NCI-H446 treated with DMSO at 0.1 percent for 48 hours (cell line): ENCODE measurements around the gene NUP205.
"Not testable (repeated sequence)": the region's sequence is repeated elsewhere in the genome, so short reads cannot be mapped to it uniquely, and the experiment has no call there.

Experiments
- DNase-seq: peaks from one replicate; lab custom pipeline; 2025; lab: John Stamatoyannopoulos, UW

Gene NUP205

DNA sequence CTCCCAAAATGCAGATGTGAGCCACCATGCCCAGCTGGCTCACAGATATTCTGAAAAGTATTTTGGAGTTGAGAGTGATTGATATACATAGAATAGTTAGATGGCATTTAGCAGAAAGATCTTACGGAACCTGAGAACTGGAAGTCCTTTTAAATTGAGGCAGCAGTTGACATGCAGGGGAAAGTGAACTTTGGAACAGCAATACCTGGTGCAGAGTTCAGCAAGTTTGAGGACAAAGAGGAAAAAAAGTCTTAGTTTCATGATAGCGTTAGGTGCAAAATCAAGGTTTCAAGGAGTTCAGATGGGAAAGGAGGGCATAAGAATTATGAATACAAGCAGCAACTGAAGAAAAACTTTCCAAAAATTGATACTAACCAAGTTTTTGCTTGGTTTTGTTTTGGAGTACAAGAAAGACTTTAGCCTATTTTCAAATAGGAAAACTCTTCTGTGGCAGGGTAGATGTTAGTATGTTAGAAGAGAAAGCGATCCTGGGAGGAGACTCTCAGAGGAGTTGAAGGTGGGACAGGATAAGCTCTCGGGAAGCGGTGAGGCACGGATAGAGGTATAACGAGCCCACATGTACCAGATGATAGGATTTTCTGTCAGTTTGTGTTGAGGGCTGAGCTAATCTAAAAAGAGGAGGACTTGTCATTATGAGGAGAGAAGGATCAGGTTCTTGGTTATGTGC lies 76.6 kb downstream of the NUP205 start:
- DNase-seq = no peak

GRCh38 chr7:135639690-135640089 lies 82.0 kb downstream of the NUP205 start:
- not testable (repeated sequence) for DNase-seq

GRCh38 chr7:135644154-135644553 lies 86.4 kb downstream of the NUP205 start:
- no peak for DNase-seq

DNA sequence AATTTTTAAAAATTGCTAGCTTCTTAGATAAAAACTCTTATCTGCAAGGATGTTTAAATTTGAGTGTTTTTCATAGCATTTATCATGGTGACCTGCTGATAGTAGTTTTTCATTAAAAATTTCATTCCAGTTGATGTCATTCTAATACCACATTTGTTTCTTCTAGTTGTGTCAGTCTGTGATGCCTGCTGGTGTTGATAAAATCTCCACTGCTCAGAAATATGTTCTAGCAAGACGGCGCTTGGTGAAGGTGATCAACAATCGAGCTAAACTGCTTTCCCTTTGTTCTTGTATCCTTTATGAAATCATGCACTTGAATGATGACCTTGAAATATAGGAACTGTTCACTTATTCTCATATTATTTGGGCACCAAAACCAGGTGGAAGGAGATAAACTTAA lies 87.0 kb downstream of the NUP205 start:
- no peak for DNase-seq

DNA sequence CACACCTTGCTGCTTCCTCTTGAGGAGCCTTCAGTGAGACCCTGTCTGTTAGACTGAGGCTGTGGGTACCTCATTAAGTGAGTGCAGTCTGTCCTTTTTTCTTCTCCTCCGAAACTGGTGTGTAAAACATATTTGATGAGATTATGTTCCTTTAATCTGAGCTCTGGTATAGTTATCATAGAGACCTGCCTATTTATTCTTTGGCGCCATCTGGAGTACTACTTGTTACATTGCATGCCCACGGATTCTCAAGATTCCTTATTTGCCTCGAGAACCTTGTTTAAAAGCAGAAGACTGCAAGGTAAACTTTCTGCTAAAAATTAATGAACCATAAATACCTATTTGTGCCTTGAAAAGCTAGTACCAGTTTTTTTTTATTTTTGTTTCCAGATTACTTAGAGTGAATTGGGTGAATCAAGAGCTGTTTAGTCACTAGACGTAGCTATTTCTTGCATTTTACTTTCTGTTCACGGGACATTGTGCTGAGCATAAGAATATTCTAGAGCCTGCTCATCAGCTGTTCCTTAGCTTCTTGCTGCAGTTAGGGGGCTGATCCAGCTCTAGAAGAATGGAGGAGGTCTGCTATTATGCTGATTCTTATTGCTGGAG lies 87.7 kb downstream of the NUP205 start:
- no peak for DNase-seq

GRCh38 chr7:135647755-135648154 lies 90.0 kb downstream of the NUP205 start:
- DNase-seq = no peak

- no peak for DNase-seq
These were observed 90.5 kb downstream of the NUP205 start for GRCh38 chr7:135648235-135648634.

DNA sequence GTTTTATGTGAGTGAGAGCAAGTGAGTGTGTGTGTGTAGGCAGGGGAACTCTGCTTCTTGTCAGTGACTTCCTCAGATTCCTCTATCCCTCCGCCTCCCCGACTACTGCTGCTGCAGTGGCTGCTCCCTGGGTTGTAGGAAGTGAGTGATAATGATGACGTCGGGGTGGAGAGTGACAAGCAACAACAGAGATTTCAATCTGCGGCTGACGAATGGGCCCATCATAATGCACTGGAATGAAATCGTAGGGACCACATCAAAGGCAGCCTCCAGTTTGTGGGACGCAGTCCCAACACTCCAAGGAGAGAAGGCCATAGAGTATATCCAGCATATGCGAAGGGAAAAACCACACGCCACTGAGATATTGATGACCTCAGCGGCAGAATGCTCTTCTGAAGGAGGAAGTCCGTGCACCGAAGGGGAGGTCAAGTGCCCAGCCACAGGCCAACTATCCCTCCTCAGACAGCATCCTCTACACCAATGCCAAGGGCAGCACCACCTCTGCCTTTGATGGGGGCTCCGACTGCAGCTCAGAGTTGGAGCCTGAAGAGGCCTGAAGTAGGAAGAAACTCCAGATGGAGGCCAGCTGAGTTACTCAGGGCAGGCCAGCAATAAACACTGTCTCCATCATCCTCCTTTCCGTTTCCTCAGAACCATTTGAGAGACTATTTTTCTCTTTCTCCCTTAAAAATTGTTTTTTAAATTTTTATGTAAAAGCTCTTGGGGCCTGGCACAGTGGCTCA lies 93.3 kb downstream of the NUP205 start:
- DNase-seq = no peak

DNA sequence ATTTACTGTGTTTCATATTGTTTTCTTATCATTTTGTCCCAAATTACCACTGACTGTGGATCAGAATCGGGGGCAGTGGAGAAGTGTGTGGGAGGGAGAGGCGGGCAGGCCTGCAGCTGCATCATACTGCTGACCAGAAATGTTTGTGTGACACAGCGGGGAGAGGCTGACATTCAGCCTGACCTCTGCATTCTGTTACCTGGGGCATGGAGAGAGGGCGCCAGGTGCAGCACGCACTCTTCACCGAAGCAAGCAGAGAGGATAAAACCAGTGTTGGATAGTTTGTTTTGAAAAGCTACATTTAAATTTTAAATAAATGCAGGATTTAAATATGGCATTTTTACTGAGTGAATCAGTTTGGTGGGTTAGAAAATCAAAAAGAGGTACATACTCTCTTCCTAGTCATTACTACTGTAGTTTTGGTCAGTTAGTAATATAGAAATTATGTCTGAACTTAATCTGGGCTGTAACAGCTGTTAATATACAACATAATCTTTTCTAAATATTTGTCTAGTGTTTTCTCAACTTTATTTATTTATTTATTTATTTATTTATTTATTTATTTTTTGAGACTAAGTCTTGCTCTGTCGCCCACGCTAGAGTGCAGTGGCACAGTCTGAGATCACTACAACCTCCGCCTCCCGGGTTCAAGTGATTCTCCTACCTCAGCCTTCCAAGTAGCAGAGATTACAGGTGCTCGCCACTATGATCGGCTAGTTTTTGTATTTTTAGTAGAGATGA lies 95.8 kb downstream of the NUP205 start:
- DNase-seq = no peak

GRCh38 chr7:135658564-135658963 lies 100.8 kb downstream of the NUP205 start:
- DNase-seq = no peak

DNA sequence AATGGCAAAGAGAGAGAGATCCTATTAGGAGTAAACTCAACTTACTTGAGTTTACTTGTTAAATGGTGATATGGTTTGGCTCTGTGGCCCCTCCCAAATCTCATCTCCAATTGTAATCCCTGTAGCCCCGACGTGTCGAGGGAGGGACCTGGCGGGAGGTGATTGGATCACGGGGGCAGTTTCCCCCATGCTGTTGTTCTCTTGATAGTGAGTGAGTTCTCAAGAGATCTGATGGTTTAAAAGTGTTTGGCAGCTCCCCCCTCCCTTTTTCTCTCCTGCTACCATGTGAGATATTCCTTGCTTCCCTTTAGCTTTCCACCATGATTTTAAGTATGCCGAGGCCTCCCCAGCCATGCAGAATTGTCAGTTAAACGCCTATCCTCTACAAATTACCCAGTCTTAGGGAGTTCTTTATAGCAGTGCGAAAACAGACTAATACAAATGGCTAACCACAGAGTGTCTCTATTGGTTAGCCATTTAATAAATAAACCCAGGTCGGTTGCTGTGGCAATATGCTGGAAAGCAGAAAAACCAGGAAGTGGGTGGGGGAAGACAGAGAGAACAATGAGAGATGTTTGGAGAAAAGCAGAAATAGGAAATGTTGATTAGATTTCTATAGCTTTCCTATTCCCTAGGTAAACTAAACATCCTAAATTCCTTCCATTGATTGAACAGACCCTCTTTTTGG lies 101.6 kb downstream of the NUP205 start:
- no peak for DNase-seq

DNA sequence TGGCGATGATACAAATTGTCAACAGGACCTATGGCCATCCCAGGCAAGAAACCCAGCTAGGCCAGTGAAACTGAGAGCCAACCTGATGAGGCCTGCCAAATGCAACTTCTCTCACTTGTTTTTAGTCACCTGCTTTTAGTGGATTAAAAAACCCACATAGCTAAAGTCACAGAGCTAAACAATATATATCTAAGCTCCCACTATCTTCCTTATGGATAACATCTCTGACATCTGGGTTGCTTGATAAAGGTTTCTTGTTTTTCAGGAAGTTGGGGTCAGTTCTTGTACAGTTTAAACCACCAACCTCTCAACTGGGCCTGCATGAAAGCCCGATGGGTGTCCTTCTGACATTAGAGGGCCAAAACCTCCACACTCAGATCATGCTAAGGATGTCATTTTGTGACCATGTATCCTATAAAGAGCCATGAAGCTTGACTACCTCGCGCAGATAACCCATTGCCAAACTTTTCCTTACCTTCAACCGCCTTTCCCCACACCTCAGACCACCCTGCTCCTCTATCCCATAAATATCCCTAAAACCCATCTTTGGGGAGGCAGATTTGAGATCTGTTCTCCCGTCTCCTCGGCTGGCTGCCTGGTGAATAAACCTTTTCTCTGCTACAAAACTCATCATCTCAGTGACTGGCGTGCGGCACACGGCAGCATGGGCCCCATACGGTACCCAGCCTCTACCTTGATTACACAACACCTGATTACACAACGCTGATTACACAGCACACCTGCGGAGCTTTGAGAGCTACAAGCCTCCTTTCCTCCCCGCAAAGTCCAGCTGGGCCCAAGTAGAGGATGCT lies 103.8 kb downstream of the NUP205 start:
- DNase-seq = no peak

GRCh38 chr7:135662123-135662372 lies 104.3 kb downstream of the NUP205 start:
- DNase-seq = no peak

DNA sequence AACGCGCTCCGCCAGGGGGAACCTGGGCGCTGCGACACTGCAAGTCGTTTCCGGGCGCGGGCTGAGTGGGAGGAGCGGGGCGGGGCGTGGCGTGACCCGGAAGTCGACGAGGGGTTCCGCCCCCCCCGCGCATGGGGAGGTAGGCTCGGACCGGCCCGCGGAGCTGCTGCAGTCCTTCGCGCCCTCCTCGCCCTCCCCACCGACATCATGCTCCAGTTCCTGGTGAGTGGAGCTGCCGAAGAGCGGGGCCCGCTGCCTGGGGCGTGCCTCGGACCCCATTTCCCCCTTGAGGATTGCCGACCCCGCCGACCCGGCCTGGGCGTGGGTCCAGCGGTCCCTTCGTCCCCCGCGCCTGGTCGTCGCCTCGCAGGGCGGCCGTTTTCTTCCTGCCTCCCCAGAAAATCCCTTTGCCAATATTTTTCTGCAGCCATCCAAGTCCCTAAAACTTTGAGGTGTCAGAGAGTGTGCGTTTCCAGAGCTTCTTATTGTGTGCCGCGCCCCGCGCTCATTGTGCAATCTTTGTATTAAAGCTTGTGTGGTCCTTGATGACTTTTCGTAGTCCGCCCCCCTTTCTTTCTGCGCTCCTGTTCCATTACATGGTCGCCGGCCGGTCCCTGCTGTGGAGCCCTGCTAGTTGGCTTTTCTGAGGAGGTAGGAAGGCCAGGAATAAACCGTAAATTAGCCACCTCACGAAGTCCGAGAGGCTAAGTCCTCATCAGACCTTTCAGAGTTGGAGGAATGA lies 104.8 kb downstream of the NUP205 start, which contains the start of gene STMP1:
TSS of gene STMP1 (plus strand) at position 142 of the 742 bp plus-strand sequence.
- peak; percentile 87 for DNase-seq

- no peak for DNase-seq
These were observed 106.4 kb downstream of the NUP205 start for GRCh38 chr7:135664046-135664589.

DNA sequence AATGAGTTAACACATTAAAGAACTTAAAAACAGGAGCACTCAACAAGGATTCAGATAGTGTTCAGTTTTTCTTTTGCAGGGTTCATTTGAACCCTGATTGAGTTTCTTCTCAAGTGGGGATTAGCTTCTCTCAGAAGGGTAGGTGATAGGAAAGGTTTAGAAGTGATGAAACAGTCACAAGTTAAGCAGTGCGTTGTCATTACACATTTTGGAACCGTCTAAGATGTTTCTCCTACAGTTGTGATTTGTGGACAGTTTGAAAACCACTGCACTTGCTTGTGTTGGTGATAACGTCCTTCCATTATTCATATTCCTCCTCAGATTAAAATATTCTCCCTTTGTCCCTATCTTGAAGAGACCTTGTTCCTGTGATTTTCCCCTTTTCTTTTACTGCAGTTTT lies 107.3 kb downstream of the NUP205 start:
- DNase-seq = no peak

- no peak for DNase-seq
These were observed 108.4 kb downstream of the NUP205 start for GRCh38 chr7:135666156-135666555.

DNA sequence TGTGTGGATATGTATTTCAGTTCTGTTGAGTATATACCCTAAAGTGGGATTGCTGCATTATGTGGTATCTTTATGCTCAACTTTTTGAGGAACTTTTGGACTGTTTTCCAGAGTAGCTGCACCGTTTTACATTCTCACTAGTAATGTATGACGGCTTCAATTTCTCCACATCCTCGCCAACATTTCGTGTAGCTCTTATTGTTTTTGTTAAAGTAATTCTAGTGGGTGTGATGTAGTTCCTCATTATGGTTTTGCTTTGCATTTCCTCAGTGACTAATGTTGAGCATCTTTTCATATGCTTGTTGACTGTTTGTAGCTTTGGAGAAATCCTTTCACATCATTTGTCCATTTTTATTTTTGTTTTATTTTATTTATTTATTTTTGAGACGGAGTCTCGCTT lies 109.1 kb downstream of the NUP205 start:
- no peak for DNase-seq

DNA sequence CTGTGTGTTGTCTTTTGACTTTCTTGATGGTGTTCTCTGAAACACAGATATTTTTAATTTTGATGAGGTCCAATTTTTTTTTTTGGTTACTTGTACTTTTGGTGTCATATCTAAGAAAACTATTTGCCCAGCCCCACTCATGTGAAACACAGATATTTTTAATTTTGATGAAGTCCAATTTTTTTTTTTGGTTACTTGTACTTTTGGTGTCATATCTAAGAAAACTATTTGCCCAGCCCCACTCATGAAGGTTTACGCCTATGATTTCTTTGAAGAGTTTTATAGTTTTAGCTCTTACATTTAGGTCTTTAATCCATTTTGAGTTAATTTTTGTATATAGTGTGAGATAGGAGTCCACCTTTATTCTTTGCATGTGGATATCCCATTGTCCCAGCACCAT lies 109.9 kb downstream of the NUP205 start:
- not testable (repeated sequence) for DNase-seq

DNA sequence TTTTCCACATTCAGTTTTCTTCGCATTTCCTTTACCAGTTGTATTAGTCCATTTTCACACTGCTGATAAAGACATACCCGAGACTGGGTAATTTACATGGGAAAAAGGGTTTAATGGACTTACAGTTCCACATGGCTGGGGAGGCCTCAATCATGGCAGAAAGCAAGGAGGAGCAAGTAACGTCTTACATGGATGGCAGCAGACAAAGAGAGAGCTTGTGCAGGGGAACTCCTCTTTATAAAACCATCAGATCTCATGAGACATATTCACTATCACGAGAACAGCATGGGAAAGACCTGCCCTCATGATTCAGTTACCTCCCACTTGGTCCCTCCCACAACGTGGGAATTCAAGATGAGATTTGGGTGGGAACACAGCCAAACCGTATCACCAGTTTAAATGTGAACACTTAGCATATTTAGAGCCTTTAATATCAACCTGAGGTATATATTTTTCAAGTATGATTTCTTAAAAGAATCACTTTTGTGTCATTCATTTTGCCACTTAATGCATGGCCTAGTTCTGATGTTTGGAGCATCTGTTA lies 111.2 kb downstream of the NUP205 start:
- DNase-seq = not testable (repeated sequence)
